ENCODE data around the gene FAF2. TPM values are rescaled to one million over a fixed set of nuclear protein-coding genes. Genes with fewer than 3 reads are reported as not detected.

Gene FAF2
- total RNA-seq, 2 donors from 2014 or later = 36.0 to 37.0 TPM

DNA sequence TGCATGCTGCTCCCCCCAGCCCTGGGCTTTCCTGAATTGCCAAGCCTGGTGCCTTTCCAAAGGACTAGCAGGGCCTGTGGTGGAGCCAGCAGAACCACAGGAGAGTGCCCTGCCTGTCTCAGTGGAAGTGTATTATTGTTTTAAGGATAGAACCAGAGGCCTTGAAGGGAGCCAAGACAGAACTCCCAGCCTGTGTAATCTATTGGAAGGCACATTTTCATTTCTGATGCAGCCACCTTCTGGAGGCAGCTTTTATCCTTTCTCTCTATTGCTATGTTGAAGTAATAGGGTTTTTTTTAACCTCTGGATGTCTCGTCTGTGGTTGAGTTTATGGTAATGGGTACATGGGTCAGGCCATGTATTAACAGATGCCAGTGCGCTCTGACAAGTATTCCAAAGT lies 59.7 kb downstream of the FAF2 start:
- TF ChIP-seq, protein P1, sequence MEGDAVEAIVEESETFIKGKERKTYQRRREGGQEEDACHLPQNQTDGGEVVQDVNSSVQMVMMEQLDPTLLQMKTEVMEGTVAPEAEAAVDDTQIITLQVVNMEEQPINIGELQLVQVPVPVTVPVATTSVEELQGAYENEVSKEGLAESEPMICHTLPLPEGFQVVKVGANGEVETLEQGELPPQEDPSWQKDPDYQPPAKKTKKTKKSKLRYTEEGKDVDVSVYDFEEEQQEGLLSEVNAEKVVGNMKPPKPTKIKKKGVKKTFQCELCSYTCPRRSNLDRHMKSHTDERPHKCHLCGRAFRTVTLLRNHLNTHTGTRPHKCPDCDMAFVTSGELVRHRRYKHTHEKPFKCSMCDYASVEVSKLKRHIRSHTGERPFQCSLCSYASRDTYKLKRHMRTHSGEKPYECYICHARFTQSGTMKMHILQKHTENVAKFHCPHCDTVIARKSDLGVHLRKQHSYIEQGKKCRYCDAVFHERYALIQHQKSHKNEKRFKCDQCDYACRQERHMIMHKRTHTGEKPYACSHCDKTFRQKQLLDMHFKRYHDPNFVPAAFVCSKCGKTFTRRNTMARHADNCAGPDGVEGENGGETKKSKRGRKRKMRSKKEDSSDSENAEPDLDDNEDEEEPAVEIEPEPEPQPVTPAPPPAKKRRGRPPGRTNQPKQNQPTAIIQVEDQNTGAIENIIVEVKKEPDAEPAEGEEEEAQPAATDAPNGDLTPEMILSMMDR (IDR thresholded peaks at IDR 0.05) = no peak
- intact Hi-C loops (cut with DNase I) = no loop called here
- DNase-seq = no peak
- H3K27ac ChIP-seq = no peak overlapping the region
- H3K4me1 ChIP-seq = no peaks in the 10 kb centered on the region
- H3K36me3 ChIP-seq = peaks cover 5% of the 10 kb centered on the region
- no peak overlapping the region for H3K9ac ChIP-seq (ENCODE audit: low read depth in 2 of 2, low read length in 2 of 2)
- no peak overlapping the region for H3K4me3 ChIP-seq
- H3K27me3 ChIP-seq = no peaks in the 10 kb centered on the region
- H3K9me3 ChIP-seq = no peaks in the 10 kb centered on the region

DNA sequence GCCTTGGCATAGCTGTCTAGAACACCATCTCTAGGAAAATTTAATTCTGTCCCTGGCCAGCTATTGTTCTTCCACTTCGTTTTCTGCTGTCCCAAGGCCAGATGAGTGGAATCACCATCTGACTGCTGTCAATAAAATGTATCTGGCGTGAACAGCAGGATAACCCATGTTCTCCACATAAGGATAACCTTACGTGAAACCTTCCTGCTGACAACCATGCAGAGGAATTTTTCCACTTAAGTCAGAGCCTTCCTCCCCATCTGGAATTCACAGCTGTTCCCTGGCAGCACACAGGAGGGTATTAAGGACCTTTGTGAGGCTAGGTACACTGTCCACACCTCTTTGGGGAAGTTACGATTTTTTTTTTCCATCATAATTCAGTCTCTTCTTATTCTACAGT lies 60.4 kb downstream of the FAF2 start:
- intact Hi-C loops (cut with DNase I) = no loop called here
- Histone ChIP-seq H3K27me3 (no peaks in the 10 kb centered on the region), H3K27ac (no peak overlapping the region), H3K36me3 (peaks cover 5% of the 10 kb centered on the region), H3K4me1 (no peaks in the 10 kb centered on the region), H3K9me3 (no peaks in the 10 kb centered on the region), H3K9ac (ENCODE audit: low read depth in 2 of 2, low read length in 2 of 2) (no peak overlapping the region), H3K4me3 (no peak overlapping the region)
- no peak for DNase-seq
- TF ChIP-seq, protein P1 (IDR thresholded peaks at IDR 0.05) = no peak

GRCh38 chr5:176513788-176514187 lies 65.6 kb downstream of the FAF2 start:
- no peak for DNase-seq
- Histone ChIP-seq H3K27me3 (no peaks in the 10 kb centered on the region), H3K27ac (no peak overlapping the region), H3K9me3 (no peaks in the 10 kb centered on the region), H3K36me3 (no peaks in the 10 kb centered on the region), H3K4me1 (no peaks in the 10 kb centered on the region), H3K4me3 (no peak overlapping the region), H3K9ac (ENCODE audit: low read depth in 2 of 2, low read length in 2 of 2) (no peak overlapping the region)
- TF ChIP-seq, protein P1 (IDR thresholded peaks at IDR 0.05) = no peak
- intact Hi-C loops (cut with DNase I) = no loop called here

DNA sequence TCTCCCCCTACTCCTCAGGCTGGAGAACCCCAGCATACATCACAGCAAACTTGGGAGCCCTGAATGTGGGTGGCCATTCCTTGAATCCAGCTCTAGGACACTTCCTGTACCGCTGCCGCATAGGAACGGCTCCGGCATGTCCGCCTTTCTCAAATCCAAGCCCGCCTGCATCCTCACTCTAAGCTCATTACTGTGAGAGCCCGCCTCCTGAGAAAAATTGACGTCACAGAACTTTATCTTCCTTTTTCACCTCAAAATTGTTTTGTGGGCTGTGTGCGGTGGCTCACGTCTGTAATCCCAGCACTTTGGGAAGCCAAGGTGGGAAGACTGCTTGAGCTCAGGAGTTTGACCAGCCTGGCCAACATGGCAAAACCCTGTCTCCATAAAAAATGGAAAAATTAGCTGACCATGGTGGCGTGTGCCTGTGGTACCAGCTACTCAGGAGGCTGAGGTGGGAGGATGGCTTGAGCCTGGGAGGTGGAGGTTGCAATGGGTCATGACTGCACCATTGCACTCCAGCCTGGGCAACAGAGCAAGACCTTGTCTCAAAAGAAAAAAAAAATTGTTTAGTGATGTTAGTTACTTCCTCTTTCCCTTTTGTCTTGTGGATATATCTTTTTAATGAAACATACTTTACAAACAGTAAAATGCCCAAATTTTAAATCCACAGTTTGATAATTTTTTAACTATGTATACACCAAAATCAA lies 66.2 kb downstream of the FAF2 start:
- intact Hi-C loops (cut with DNase I) = no loop called here
- no peaks in the 10 kb centered on the region for H3K27me3 ChIP-seq
- no peaks in the 10 kb centered on the region for H3K4me1 ChIP-seq
- H3K36me3 ChIP-seq = no peaks in the 10 kb centered on the region
- no peaks in the 10 kb centered on the region for H3K9me3 ChIP-seq
- no peak overlapping the region for H3K9ac ChIP-seq (ENCODE audit: low read depth in 2 of 2, low read length in 2 of 2)
- H3K27ac ChIP-seq = no peak overlapping the region
- TF ChIP-seq, protein P1 (IDR thresholded peaks at IDR 0.05) = no peak
- DNase-seq = no peak
- H3K4me3 ChIP-seq = no peak overlapping the region

DNA sequence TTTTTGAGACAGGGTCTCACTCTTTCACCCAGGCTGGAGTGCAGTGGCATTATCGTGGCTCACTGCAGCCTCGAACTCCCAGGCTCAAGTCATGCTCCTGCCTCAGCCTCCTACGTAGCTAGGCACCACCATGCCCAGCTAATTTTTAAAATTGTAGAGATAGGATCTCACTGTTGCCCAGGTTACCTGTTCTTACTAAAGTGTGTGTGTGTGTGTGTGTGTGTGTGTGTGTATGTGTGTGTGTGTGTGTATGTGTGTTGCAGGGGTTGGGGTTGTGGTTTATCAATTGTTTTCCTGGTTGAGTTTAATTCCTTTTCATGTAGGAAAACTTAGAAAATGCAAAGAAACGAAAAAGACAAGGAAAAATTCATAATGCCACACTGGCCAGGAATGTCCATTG lies 67.2 kb downstream of the FAF2 start:
- TF ChIP-seq, protein P1 (IDR thresholded peaks at IDR 0.05) = no peak
- H3K4me3 ChIP-seq = no peak overlapping the region
- DNase-seq = no peak
- H3K36me3 ChIP-seq = no peaks in the 10 kb centered on the region
- intact Hi-C loops (cut with DNase I) = no loop called here
- H3K9me3 ChIP-seq = no peaks in the 10 kb centered on the region
- H3K4me1 ChIP-seq = no peaks in the 10 kb centered on the region
- no peak overlapping the region for H3K9ac ChIP-seq (ENCODE audit: low read depth in 2 of 2, low read length in 2 of 2)
- H3K27me3 ChIP-seq = no peaks in the 10 kb centered on the region
- no peak overlapping the region for H3K27ac ChIP-seq

Data from colonic mucosa (tissue), 4 donors.